Measurements from ENCODE around the gene EEF1AKMT4. TPM values are rescaled to one million over a fixed set of nuclear protein-coding genes. Genes with fewer than 3 reads are reported as not detected.

Gene EEF1AKMT4
- total and polyA plus RNA-seq, 2 experiments from 2014 or later = 4.3 to 10.6 TPM

- H3K27me3 ChIP-seq = no peaks in the 10 kb centered on the region
- TF ChIP-seq CTCF (IDR thresholded peaks at IDR 0.05; ENCODE audit: low read depth, low read length) = no peak
- H3K27ac ChIP-seq = no peak overlapping the region
- H3K9me3 ChIP-seq (ENCODE audit: low read depth) = no peaks in the 10 kb centered on the region
- no peak overlapping the region for H3K4me3 ChIP-seq
- H3K4me1 ChIP-seq (ENCODE audit: low read depth) = peaks cover 9% of the 10 kb centered on the region
- peaks cover 12% of the 10 kb centered on the region for H3K36me3 ChIP-seq
- no peak for DNase-seq (ENCODE audit: low read depth in 1 of 2, low spot score in 1 of 2)
Observed at GRCh38 chr3:184296616-184297015, 47.1 kb downstream of the EEF1AKMT4 start.

- H3K4me3 ChIP-seq = peak within 1 kb of the TSS; percentile 72
- H3K27me3 ChIP-seq = no peaks in the 10 kb centered on the region
- no peak for TF ChIP-seq CTCF (IDR thresholded peaks at IDR 0.05; ENCODE audit: low read depth, low read length)
- DNase-seq (ENCODE audit: low read depth in 1 of 2, low spot score in 1 of 2) = peak; percentile 98 to 99
- peaks cover 9% of the 10 kb centered on the region for H3K4me1 ChIP-seq (ENCODE audit: low read depth)
- H3K9me3 ChIP-seq (ENCODE audit: low read depth) = no peaks in the 10 kb centered on the region
- H3K36me3 ChIP-seq = peaks cover 35% of the 10 kb centered on the region
- H3K27ac ChIP-seq = peak within 1 kb of the TSS; percentile 86
Observed at GRCh38 chr3:184298759-184299487, 49.5 kb downstream of the EEF1AKMT4 start, which contains the start of gene PSMD2. Gene PSMD2 (plus strand): TSS chr3:184299241. CDS start chr3:184299267, 26 bp downstream.

GRCh38 chr3:184299488-184300377 lies 50.3 kb downstream of the EEF1AKMT4 start:
- peak in 1 of 2 donors; percentile 32 for DNase-seq (ENCODE audit: low read depth in 1 of 2, low spot score in 1 of 2)
- Histone ChIP-seq H3K27ac (peak overlapping the region; percentile 79), H3K9me3 (ENCODE audit: low read depth) (no peaks in the 10 kb centered on the region)

GRCh38 chr3:184300378-184300720 lies 50.9 kb downstream of the EEF1AKMT4 start:
- no peaks in the 10 kb centered on the region for H3K27me3 ChIP-seq
- H3K36me3 ChIP-seq = peaks cover 46% of the 10 kb centered on the region
- TF ChIP-seq CTCF (IDR thresholded peaks at IDR 0.05; ENCODE audit: low read depth, low read length) = no peak
- H3K9me3 ChIP-seq (ENCODE audit: low read depth) = no peaks in the 10 kb centered on the region
- peaks cover 9% of the 10 kb centered on the region for H3K4me1 ChIP-seq (ENCODE audit: low read depth)
- H3K4me3 ChIP-seq = peak overlapping the region; percentile 72
- no peak for DNase-seq (ENCODE audit: low read depth in 1 of 2, low spot score in 1 of 2)
- H3K27ac ChIP-seq = no peak overlapping the region

More at GRCh38 chr3:184299488-184300377, 50.3 kb downstream of the EEF1AKMT4 start:
- H3K27me3 ChIP-seq = no peaks in the 10 kb centered on the region
- peaks cover 9% of the 10 kb centered on the region for H3K4me1 ChIP-seq (ENCODE audit: low read depth)
- peaks cover 42% of the 10 kb centered on the region for H3K36me3 ChIP-seq
- no peak for TF ChIP-seq CTCF (IDR thresholded peaks at IDR 0.05; ENCODE audit: low read depth, low read length)
- peak overlapping the region; percentile 72 for H3K4me3 ChIP-seq

GRCh38 chr3:184305577-184305976 lies 56.1 kb downstream of the EEF1AKMT4 start:
- H3K4me3 ChIP-seq = no peak overlapping the region
- H3K27ac ChIP-seq = no peak overlapping the region
- TF ChIP-seq CTCF (IDR thresholded peaks at IDR 0.05; ENCODE audit: low read depth, low read length) = peak; percentile 28
- no peaks in the 10 kb centered on the region for H3K9me3 ChIP-seq (ENCODE audit: low read depth)
- peaks cover 72% of the 10 kb centered on the region for H3K36me3 ChIP-seq
- DNase-seq (ENCODE audit: low read depth in 1 of 2, low spot score in 1 of 2) = peak in 1 of 2 donors; percentile 39
- H3K4me1 ChIP-seq (ENCODE audit: low read depth) = no peaks in the 10 kb centered on the region
- H3K27me3 ChIP-seq = no peaks in the 10 kb centered on the region

Data from cardiac muscle cell (in vitro differentiated cells and primary cell).